Pancreas (tissue), 10 donors: Measurements from ENCODE around the gene HPRT1. TPM values are rescaled to one million over a fixed set of nuclear protein-coding genes. Genes with fewer than 3 reads are reported as not detected.

Source experiments
- ATAC-seq, 4 donors: fragments of 200-7000 bp; cut with Tn5 transposase; one replicate each; pipeline versions ENCODE4 v1.8.0 to v1.9.1; 2020; ENCODE audit warnings: mild to moderate bottlenecking in 4 of 4, moderate library complexity in 4 of 4
- DNase-seq, 6 donors: peaks; one replicate each; pipeline ENCODE4 v3.0.0-alpha.2; 2020
- FAIRE-seq: peaks from 2 replicates; lab custom pipeline; 2012; peaks lifted over from hg19 to GRCh38; lab: Jason Lieb, UNC
- H3K27ac ChIP-seq, 4 donors: fragments of 200-600 bp; sonication (generic); 1 replicate in 3 of 4; 2 replicates in 1 of 4; pipeline versions ENCODE4 v1.5.0 to v1.8.0; 2020
- H3K27me3 ChIP-seq, 4 donors: fragments of 200-600 bp; one replicate each; pipeline ENCODE4 v1.8.0; 2021
- H3K36me3 ChIP-seq, 3 donors: fragments of 200-600 bp; sonication (generic) in 1 of 3; one replicate each; pipeline versions ENCODE4 v1.5.0 to v1.8.0; 2020 to 2021
- H3K4me1 ChIP-seq, 3 donors: fragments of 200-600 bp; one replicate each; pipeline ENCODE4 v1.8.0; 2021
- H3K4me3 ChIP-seq, 4 donors: fragments of 200-600 bp; sonication (generic) in 2 of 4; one replicate each; pipeline versions ENCODE4 v1.5.0 to v1.8.0; 2020 to 2021
- H3K9me3 ChIP-seq, 4 donors: fragments of 200-600 bp; one replicate each; pipeline ENCODE4 v1.8.0; 2021
- CTCF ChIP-seq, 4 donors: fragments of 200-600 bp; sonication (generic) in 3 of 4; IDR thresholded peaks; one replicate each; pipeline versions ENCODE4 v1.5.0 to v1.8.0; 2021; ENCODE audit warnings: antibody characterized with exemption in 4 of 4
- WGBS, 2 donors: extraction: QIAGEN DNeasy Blood & Tissue Kit; methylation state at CpG; one replicate each; pipeline ENCODE4 v1.1.7; 2013; 5-methylcytosine and 5-hydroxymethylcytosine counted together
- intact Hi-C, 3 donors: fragments of 100-400 bp; cut with DNase I; formaldehyde crosslinking; loops; one replicate each; pipeline versions ENCODE4 v1.11.1 to v1.14.2; 2022
- polyA plus RNA-seq, 2 donors: library from polyadenylated mRNA; stranded (reverse); fragments of 200-250 nt; gene quantifications; one replicate each; pipeline ENCODE4 v1.2.3, GENCODE V29; 2013
- total RNA-seq, 6 donors: library from RNA; stranded (reverse); fragmentation: NEBNext Ultra II Directional in 4 of 6; extraction: Animal tissue kit (Norgen Biotek cat#: 25700) in 4 of 6; gene quantifications; one replicate each; pipeline versions ENCODE4 v1.2.1 to v1.2.4, GENCODE V29; 2021 to 2023
- donor health status: healthy with polysubstance abuse.
- donor health status: DM: no; HTN: no; CAD: no; lungs with moderate emphysema.
- donor health status: DM: no; HTN: no; CAD: no.
- donor health status: control.
- donor health status: control.
- donor health status: Bipolar disorder and iron deficiency.
- donor health status: DM: yes; HTN: yes; CAD: no.
- donor health status: DM: no; HTN: no; CAD: no.
- donor health status: DM: no; HTN: no; CAD: no.
- donor health status: DM: yes; HTN: yes; CAD: no.

The HPRT1 gene
- total and polyA plus RNA-seq, 8 donors, result 10.7 to 33.3 (median 20.3) TPM

GRCh38 chrX:134501941-134502340 lies 42.0 kb downstream of the HPRT1 start:
- H3K27me3 ChIP-seq, result no peaks in the 10 kb centered on the region
- WGBS, 2 donors, result 60 to 77% methylated on average over 2 of the region's 2 CpGs
- no peaks in the 10 kb centered on the region for H3K36me3 ChIP-seq
- no peaks in the 10 kb centered on the region for H3K4me1 ChIP-seq
- ATAC-seq, result no peak
- no peak overlapping the region for H3K27ac ChIP-seq
- no peak overlapping the region for H3K4me3 ChIP-seq
- no peak for DNase-seq
- no peak for FAIRE-seq
- H3K9me3 ChIP-seq, result no peaks in the 10 kb centered on the region
- no peak for TF ChIP-seq CTCF (IDR thresholded peaks at IDR 0.05)
- intact Hi-C loops, result no loop called here

GRCh38 chrX:134502686-134503085 lies 42.7 kb downstream of the HPRT1 start:
- ATAC-seq (no peak), FAIRE-seq (no peak), DNase-seq (no peak)
- H3K9me3 ChIP-seq, result no peaks in the 10 kb centered on the region
- no peaks in the 10 kb centered on the region for H3K27me3 ChIP-seq
- no peak for TF ChIP-seq CTCF (IDR thresholded peaks at IDR 0.05)
- H3K4me1 ChIP-seq, result no peaks in the 10 kb centered on the region
- intact Hi-C loops, result no loop called here
- H3K36me3 ChIP-seq, result no peaks in the 10 kb centered on the region
- no peak overlapping the region for H3K4me3 ChIP-seq
- no peak overlapping the region for H3K27ac ChIP-seq

- ATAC-seq (peak in 1 of 4 donors; percentile 16), FAIRE-seq (no peak), DNase-seq (no peak)
- H3K9me3 ChIP-seq, result no peaks in the 10 kb centered on the region
- no peaks in the 10 kb centered on the region for H3K4me1 ChIP-seq
- TF ChIP-seq CTCF (IDR thresholded peaks at IDR 0.05), result no peak
- H3K27ac ChIP-seq, result no peak overlapping the region
- WGBS, 2 donors, result 73 to 88% methylated on average over 9 of the region's 9 CpGs
- H3K36me3 ChIP-seq, result no peaks in the 10 kb centered on the region
- intact Hi-C loops, result no loop called here
- no peak overlapping the region for H3K4me3 ChIP-seq
- no peaks in the 10 kb centered on the region for H3K27me3 ChIP-seq
Measured at GRCh38 chrX:134512566-134512965, 52.6 kb downstream of the HPRT1 start.

GRCh38 chrX:134513091-134513490 lies 53.1 kb downstream of the HPRT1 start:
- Histone ChIP-seq H3K27ac (no peak overlapping the region), H3K9me3 (no peaks in the 10 kb centered on the region), H3K4me3 (no peak overlapping the region), H3K27me3 (no peaks in the 10 kb centered on the region), H3K36me3 (no peaks in the 10 kb centered on the region), H3K4me1 (no peaks in the 10 kb centered on the region)
- intact Hi-C loops, result no loop called here
- no peak for DNase-seq
- no peak for ATAC-seq
- 67 to 91% methylated on average over 3 of the region's 3 CpGs for WGBS, 2 donors
- FAIRE-seq, result no peak
- TF ChIP-seq CTCF (IDR thresholded peaks at IDR 0.05), result no peak

- 70 to 71% methylated on average over 3 of the region's 3 CpGs for WGBS, 2 donors
- FAIRE-seq, result no peak
- H3K4me3 ChIP-seq, result no peak overlapping the region
- peak in 3 of 4 donors; percentile 24 to 36 (median 28) for TF ChIP-seq CTCF (IDR thresholded peaks at IDR 0.05)
- H3K27ac ChIP-seq, result no peak overlapping the region
- no peaks in the 10 kb centered on the region for H3K36me3 ChIP-seq
- ATAC-seq, result peak in 3 of 4 donors; percentile 72 to 88 (median 76)
- no peaks in the 10 kb centered on the region for H3K4me1 ChIP-seq
- DNase-seq, result peak in 1 of 6 donors; percentile 37
- intact Hi-C loops, result no loop called here
- no peaks in the 10 kb centered on the region for H3K27me3 ChIP-seq
- H3K9me3 ChIP-seq, result no peaks in the 10 kb centered on the region
Measured at GRCh38 chrX:134520860-134521390, 61.0 kb downstream of the HPRT1 start.
